MM.1S (cell line): ENCODE data around the gene SEMA3A.

Source experiments
- DNase-seq: peaks from one replicate; pipeline ENCODE4 v3.0.0-alpha.2; 2015
- H2AFZ ChIP-seq: fragments of 300-600 bp; sonication (generic); 2 replicates; pipeline ENCODE4 v1.6.0; 2016; ENCODE audit warnings: antibody characterized with exemption, low read length
- H3F3A ChIP-seq: fragments of 300-600 bp; sonication (generic); 2 replicates; pipeline ENCODE4 v1.6.1; 2016; ENCODE audit warnings: mild to moderate bottlenecking, antibody characterized with exemption, low read length, moderate library complexity, mixed read lengths; ENCODE audit not compliant: insufficient read depth
- H3K27ac ChIP-seq: fragments of 300-600 bp; sonication (generic); 2 replicates; pipeline ENCODE4 v1.5.1; 2016; ENCODE audit warnings: mild to moderate bottlenecking, low read length
- H3K27me3 ChIP-seq: fragments of 300-600 bp; sonication (generic); replicated peaks from 2 replicates; pipeline ENCODE4 v1.6.0; 2016; ENCODE audit warnings: low read length; ENCODE audit not compliant: insufficient read depth
- H3K36me3 ChIP-seq: fragments of 300-600 bp; sonication (generic); replicated peaks from 2 replicates; pipeline ENCODE4 v1.6.1; 2016; ENCODE audit warnings: mild to moderate bottlenecking, low read length, mixed read lengths; ENCODE audit not compliant: insufficient read depth
- H3K4me1 ChIP-seq: fragments of 300-600 bp; sonication (generic); 2 replicates; pipeline ENCODE4 v1.6.1; 2016; ENCODE audit warnings: low read length, mixed read lengths
- H3K4me2 ChIP-seq: fragments of 300-600 bp; sonication (generic); 2 replicates; pipeline ENCODE4 v1.6.0; 2016; ENCODE audit warnings: low read depth, low read length
- H3K4me3 ChIP-seq: fragments of 300-600 bp; sonication (generic); 2 replicates; pipeline ENCODE4 v1.5.1; 2016; ENCODE audit warnings: low read length, mixed read lengths
- H3K79me2 ChIP-seq: fragments of 300-600 bp; sonication (generic); 2 replicates; pipeline ENCODE4 v1.6.1; 2016; ENCODE audit warnings: mixed run types, low read length, mixed read lengths
- H3K9ac ChIP-seq: fragments of 300-600 bp; sonication (generic); 2 replicates; pipeline ENCODE4 v1.6.1; 2016; ENCODE audit warnings: low read length, mixed read lengths
- H3K9me2 ChIP-seq: fragments of 300-600 bp; sonication (generic); replicated peaks from 2 replicates; pipeline ENCODE4 v1.6.1; 2016; ENCODE audit warnings: mild to moderate bottlenecking, low read length, mixed read lengths; ENCODE audit not compliant: insufficient read depth
- H3K9me3 ChIP-seq: fragments of 300-600 bp; sonication (generic); replicated peaks from 2 replicates; pipeline ENCODE4 v1.6.1; 2016; ENCODE audit warnings: mild to moderate bottlenecking, low read length, mixed read lengths; ENCODE audit not compliant: insufficient read depth
- H4K20me1 ChIP-seq: fragments of 300-600 bp; sonication (generic); 2 replicates; pipeline ENCODE4 v1.6.1; 2016; ENCODE audit warnings: mild to moderate bottlenecking, low read length, moderate library complexity, mixed read lengths; ENCODE audit not compliant: insufficient read depth
- EZH2 ChIP-seq: fragments of 300-600 bp; sonication (generic); optimal IDR thresholded peaks from 2 replicates; pipeline ENCODE3; 2017; ENCODE audit warnings: low read depth, mild to moderate bottlenecking, antibody characterized with exemption, low read length, mixed read lengths
- EZH2phosphoT487 ChIP-seq: fragments of 300-600 bp; sonication (generic); IDR thresholded peaks from 2 replicates; pipeline ENCODE4 v1.6.1; 2018; ENCODE audit warnings: antibody characterized with exemption, low read length
- TF ChIP-seq, protein P1 (sequence below): fragments of 300-600 bp; sonication (generic); IDR thresholded peaks from 2 replicates; pipeline ENCODE4 v1.5.1; 2016; ENCODE audit warnings: antibody characterized with exemption, low read length, mixed read lengths

The SEMA3A gene

DNA sequence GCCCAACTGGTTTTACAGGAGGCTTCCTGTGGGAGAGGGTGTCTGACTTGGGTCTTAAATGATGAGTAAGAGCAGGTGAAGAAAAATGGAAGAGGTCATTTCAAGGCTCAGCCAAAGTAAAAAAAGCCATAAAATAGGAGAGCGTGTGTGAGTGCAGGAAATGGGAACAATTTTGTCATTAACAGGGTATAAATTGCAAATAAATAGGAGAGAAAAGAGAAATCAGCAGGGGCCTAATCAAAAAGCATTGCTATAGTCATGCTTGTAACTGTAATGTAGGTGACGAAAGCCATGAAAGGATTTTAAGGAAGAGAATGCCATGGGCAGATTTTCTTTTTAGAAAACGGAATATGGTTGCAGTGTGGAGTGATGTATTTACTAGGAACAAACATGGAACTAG, 15.7 kb upstream of the SEMA3A start:
- Histone ChIP-seq H2AFZ (no peak overlapping the region), H3K36me3 (no peaks in the 10 kb centered on the region), H3K9ac (no peak overlapping the region), H3K27ac (no peak overlapping the region), H3K79me2 (no peaks in the 10 kb centered on the region), H3K9me2 (no peaks in the 10 kb centered on the region), H3K4me1 (no peaks in the 10 kb centered on the region), H3K27me3 (no peaks in the 10 kb centered on the region), H3F3A (no peaks in the 10 kb centered on the region), H3K4me2 (no peak overlapping the region), H3K4me3 (no peak overlapping the region), H4K20me1 (no peaks in the 10 kb centered on the region), H3K9me3 (no peaks in the 10 kb centered on the region)
- no peak for DNase-seq
- no peak for TF ChIP-seq EZH2phosphoT487
- TF ChIP-seq, protein P1, sequence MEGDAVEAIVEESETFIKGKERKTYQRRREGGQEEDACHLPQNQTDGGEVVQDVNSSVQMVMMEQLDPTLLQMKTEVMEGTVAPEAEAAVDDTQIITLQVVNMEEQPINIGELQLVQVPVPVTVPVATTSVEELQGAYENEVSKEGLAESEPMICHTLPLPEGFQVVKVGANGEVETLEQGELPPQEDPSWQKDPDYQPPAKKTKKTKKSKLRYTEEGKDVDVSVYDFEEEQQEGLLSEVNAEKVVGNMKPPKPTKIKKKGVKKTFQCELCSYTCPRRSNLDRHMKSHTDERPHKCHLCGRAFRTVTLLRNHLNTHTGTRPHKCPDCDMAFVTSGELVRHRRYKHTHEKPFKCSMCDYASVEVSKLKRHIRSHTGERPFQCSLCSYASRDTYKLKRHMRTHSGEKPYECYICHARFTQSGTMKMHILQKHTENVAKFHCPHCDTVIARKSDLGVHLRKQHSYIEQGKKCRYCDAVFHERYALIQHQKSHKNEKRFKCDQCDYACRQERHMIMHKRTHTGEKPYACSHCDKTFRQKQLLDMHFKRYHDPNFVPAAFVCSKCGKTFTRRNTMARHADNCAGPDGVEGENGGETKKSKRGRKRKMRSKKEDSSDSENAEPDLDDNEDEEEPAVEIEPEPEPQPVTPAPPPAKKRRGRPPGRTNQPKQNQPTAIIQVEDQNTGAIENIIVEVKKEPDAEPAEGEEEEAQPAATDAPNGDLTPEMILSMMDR = no peak
- no peak for TF ChIP-seq EZH2

DNA sequence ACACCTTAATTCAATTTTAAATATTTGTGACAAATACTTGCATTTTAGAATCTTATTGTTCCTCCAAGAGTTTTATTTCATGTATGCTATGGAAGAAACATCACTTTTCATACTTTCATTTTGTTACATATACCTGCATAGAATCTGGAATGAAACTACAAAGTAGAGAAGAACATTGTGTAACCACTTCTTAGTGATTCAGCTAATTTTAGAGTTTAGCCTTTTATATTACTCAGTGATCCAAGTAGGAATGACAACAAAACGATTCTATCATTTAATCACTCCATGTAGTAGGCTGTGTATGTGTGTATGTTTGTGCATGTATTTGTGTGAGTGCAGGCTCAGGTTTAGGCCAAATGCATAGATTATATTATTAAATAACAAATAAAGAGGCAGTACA, 14.4 kb upstream of the SEMA3A start:
- H3K4me2 ChIP-seq = no peak overlapping the region
- no peaks in the 10 kb centered on the region for H3F3A ChIP-seq
- no peak overlapping the region for H3K4me3 ChIP-seq
- H3K4me1 ChIP-seq = no peaks in the 10 kb centered on the region
- no peaks in the 10 kb centered on the region for H3K27me3 ChIP-seq
- H3K79me2 ChIP-seq = no peaks in the 10 kb centered on the region
- H3K9me3 ChIP-seq = no peaks in the 10 kb centered on the region
- H3K36me3 ChIP-seq = no peaks in the 10 kb centered on the region
- H2AFZ ChIP-seq = no peak overlapping the region; the same call in 1 of the 2 replicates
- no peak overlapping the region for H3K9ac ChIP-seq
- no peaks in the 10 kb centered on the region for H3K9me2 ChIP-seq
- TF ChIP-seq, protein P1 = no peak
- TF ChIP-seq EZH2 = no peak
- TF ChIP-seq EZH2phosphoT487 = no peak
- no peak for DNase-seq
- H3K27ac ChIP-seq = no peak overlapping the region
- H4K20me1 ChIP-seq = no peaks in the 10 kb centered on the region

DNA sequence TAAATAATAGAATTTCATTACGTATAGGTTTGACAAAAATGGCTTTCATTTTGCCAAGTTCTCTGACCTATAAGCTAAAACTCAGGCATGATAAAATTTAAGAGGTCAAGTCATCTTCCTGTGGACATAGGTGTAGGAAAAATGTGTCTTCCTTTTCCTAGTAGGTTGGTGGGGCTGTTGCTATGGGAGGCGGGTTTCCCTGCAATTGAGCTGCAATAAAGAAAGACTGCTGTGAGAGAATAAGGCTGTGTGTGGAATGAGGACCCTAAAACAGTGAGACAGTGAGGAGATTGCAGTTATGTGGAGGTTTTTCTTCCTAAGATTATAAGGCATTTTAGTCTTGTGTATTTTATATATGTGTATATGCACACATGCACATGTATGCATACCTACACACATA, 13.0 kb upstream of the SEMA3A start:
- Histone ChIP-seq H4K20me1 (no peaks in the 10 kb centered on the region), H3K4me3 (no peak overlapping the region), H3K27ac (no peak overlapping the region), H2AFZ (no peak overlapping the region), H3K36me3 (no peaks in the 10 kb centered on the region), H3K9ac (no peak overlapping the region), H3K9me2 (no peaks in the 10 kb centered on the region), H3K4me1 (no peaks in the 10 kb centered on the region), H3F3A (no peaks in the 10 kb centered on the region), H3K27me3 (no peaks in the 10 kb centered on the region), H3K4me2 (no peak overlapping the region), H3K79me2 (no peaks in the 10 kb centered on the region), H3K9me3 (no peaks in the 10 kb centered on the region)
- DNase-seq = no peak
- TF ChIP-seq, protein P1 = no peak
- TF ChIP-seq EZH2 = no peak
- no peak for TF ChIP-seq EZH2phosphoT487
